HG02970 (cell line): ENCODE data around the gene PRCP.

Source experiments
- ATAC-seq: cut with Tn5 transposase; IDR thresholded peaks from one replicate; pipeline ENCODE4 v1.9.1; 2021; ENCODE audit warnings: mild to moderate bottlenecking, moderate library complexity, moderate number of reproducible peaks; ENCODE audit not compliant: unreplicated experiment, low FRiP score

Gene PRCP

GRCh38 chr11:82791779-82792178 is 108.5 kb downstream of the PRCP start:
- no peak for ATAC-seq

- no peak for ATAC-seq
Observed at GRCh38 chr11:82790723-82791484, 109.3 kb downstream of the PRCP start.

- ATAC-seq, result no peak
Observed at GRCh38 chr11:82787981-82788380, 112.2 kb downstream of the PRCP start.

GRCh38 chr11:82786836-82787235 is 113.4 kb downstream of the PRCP start:
- no peak for ATAC-seq

DNA sequence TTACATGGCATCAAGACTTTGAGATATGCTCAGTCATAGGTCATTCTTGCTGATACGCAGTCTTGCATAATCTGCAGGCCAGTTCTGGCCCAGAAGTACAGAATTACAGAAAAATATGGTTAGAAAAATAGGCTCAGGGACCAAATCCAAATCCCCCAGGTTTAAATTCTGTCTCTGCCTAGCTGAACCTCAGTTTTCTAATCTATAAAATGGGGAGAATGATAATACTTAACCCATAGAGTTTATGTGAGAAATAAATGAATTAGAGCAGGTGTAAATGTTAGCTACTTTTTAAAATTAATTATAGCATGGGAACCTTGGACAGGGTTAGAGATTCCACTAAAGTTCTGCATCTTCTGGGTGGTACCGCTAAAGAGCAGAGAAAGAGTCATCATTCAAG is 114.2 kb downstream of the PRCP start:
- ATAC-seq, result no peak

DNA sequence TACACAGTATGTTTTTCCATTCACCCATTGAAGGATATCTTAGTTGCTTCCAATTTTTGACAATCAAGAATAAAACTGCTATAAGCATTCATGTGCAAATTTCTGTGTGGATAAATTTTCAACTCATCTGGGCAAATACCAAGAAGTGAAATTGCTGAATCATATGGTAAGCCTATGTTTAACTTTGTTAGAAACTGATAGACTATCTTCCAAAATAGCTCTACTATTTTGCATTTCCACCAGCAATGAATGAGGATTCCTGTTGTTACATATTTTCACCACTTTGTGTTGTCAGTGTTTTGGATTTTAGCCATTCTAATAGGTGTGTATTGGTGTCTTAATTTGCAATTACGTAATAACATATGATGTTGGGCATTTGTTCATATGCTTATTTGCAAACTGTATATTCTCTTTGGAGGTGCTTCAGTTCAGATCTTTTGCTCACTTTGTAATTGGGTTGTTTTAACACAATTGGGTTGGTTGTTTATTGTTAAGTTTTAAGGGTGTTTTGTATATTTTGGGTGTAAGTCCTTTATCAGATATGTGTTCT is 117.3 kb downstream of the PRCP start:
- ATAC-seq, result no peak

DNA sequence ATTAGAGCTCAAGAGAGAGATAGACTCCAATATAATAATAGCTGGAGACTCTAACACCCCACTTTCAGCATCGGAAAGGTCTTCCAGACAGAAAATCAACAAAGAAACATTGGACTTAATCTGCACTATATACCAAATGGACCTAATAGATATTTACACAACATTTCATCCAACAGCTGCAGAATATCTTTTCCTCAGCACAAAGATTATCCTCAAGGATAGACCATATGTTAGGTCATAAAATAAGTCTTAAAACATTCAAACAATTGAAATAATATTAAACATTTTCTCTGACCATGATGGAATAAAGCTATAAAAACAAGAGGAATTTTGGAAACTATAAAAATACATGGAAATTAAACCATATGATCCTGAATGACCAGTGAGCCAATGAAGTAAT is 121.5 kb downstream of the PRCP start:
- no peak for ATAC-seq

- ATAC-seq, result no peak
Observed at GRCh38 chr11:82776377-82776776, 123.9 kb downstream of the PRCP start.

GRCh38 chr11:82775736-82776346 is 124.4 kb downstream of the PRCP start:
- peak; percentile 96 for ATAC-seq

- ATAC-seq, result no peak
Observed at GRCh38 chr11:82775218-82775617, 125.0 kb downstream of the PRCP start.
